H1 (cell line): ENCODE data around the gene THBS4. TPM values are rescaled to one million over a fixed set of nuclear protein-coding genes. Genes with fewer than 3 reads are reported as not detected.

Experiments used
- CTCF ChIA-PET: fragments of 300-600 bp; sonication (Branson Sonifier 250); formaldehyde crosslinking; loops from one replicate; lab custom pipeline; 2021; ENCODE audit not compliant: partially characterized antibody; lab: Charles Lee
- POLR2A ChIA-PET: fragments of 300-600 bp; sonication (Branson Sonifier 250); formaldehyde crosslinking; loops from one replicate; lab custom pipeline; 2021; ENCODE audit warnings: inconsistent platforms; ENCODE audit not compliant: partially characterized antibody; lab: Charles Lee
- DNase-seq, 2 experiments: peaks; one replicate each; pipeline versions ENCODE4 v3.0.0 to v3.0.0-alpha.2; 2010 to 2022; ENCODE audit warnings: low spot score in 2 of 2, low read depth in 1 of 2, mixed read lengths in 1 of 2
- FAIRE-seq: peaks from 2 replicates; lab custom pipeline; 2011; peaks lifted over from hg19 to GRCh38; lab: Jason Lieb, UNC
- H2AFZ ChIP-seq: 2 replicates; pipeline ENCODE4 v1.8.1; 2012; ENCODE audit warnings: low read length, inconsistent platforms
- H2AK5ac ChIP-seq: 2 replicates; pipeline ENCODE4 v1.6.1; 2013; ENCODE audit warnings: low read depth, low read length
- H2BK120ac ChIP-seq: replicated peaks from 2 replicates; pipeline ENCODE3; 2013; ENCODE audit warnings: low read depth, low read length, inconsistent platforms
- H2BK12ac ChIP-seq: 2 replicates; pipeline ENCODE4 v1.6.1; 2013; ENCODE audit warnings: low read depth, low read length
- H2BK15ac ChIP-seq: 2 replicates; pipeline ENCODE4 v1.6.1; 2013; ENCODE audit warnings: low read length
- H2BK20ac ChIP-seq: 2 replicates; pipeline ENCODE4 v1.6.1; 2013; ENCODE audit warnings: low read length
- H2BK5ac ChIP-seq: 2 replicates; pipeline ENCODE4 v1.6.1; 2013; ENCODE audit warnings: low read depth, low read length
- H3K14ac ChIP-seq: 2 replicates; pipeline ENCODE4 v1.6.1; 2013; ENCODE audit warnings: inconsistent platforms; ENCODE audit not compliant: insufficient read length
- H3K18ac ChIP-seq: 2 replicates; pipeline ENCODE4 v1.6.1; 2013; ENCODE audit warnings: low read length; ENCODE audit errors: extremely low read depth
- H3K23ac ChIP-seq: 2 replicates; pipeline ENCODE4 v1.6.1; 2013; ENCODE audit warnings: inconsistent platforms; ENCODE audit not compliant: insufficient read length
- H3K23me2 ChIP-seq: 2 replicates; pipeline ENCODE4 v1.6.1; 2013; ENCODE audit warnings: low read depth, low read length
- H3K27ac ChIP-seq: 2 replicates; pipeline ENCODE4 v1.6.1; 2011; ENCODE audit warnings: low read depth, low read length, inconsistent platforms
- H3K27me3 ChIP-seq, 4 experiments: replicated peaks in 1 of 4; 1 replicate in 1 of 4; 2 replicates in 3 of 4; pipeline versions ENCODE4 v1.6.1 to v1.8.1; 2011 to 2013; ENCODE audit warnings: low read length in 3 of 4, mild to moderate bottlenecking in 3 of 4, inconsistent platforms in 2 of 4, mixed read lengths in 2 of 4, moderate library complexity in 1 of 4; ENCODE audit not compliant: control insufficient read depth in 3 of 4, insufficient read depth in 3 of 4; ENCODE audit errors: extremely low read depth in 1 of 4
- H3K36me3 ChIP-seq, 4 experiments: 2 replicates each; pipeline versions ENCODE4 v1.6.1 to v1.8.1; 2011 to 2013; ENCODE audit warnings: mild to moderate bottlenecking in 4 of 4, low read length in 3 of 4, moderate library complexity in 2 of 4, control low read depth in 1 of 4, inconsistent platforms in 1 of 4; ENCODE audit not compliant: insufficient read depth in 4 of 4, control insufficient read depth in 2 of 4
- H3K4ac ChIP-seq: replicated peaks from 2 replicates; pipeline ENCODE3; 2013; ENCODE audit warnings: low read length, low read depth, mixed read lengths, inconsistent platforms; ENCODE audit not compliant: insufficient read length
- H3K4me1 ChIP-seq, 4 experiments: replicated peaks in 1 of 4; 1 replicate in 1 of 4; 2 replicates in 3 of 4; pipeline versions ENCODE4 v1.6.1 to v1.8.1; 2011 to 2013; ENCODE audit warnings: low read length in 3 of 4, inconsistent platforms in 2 of 4, mixed read lengths in 1 of 4; ENCODE audit not compliant: insufficient read depth in 4 of 4, control insufficient read depth in 3 of 4
- H3K4me2 ChIP-seq, 2 experiments: 2 replicates each; pipeline versions ENCODE4 v1.6.1 to v1.8.1; 2011 to 2013; ENCODE audit warnings: low read depth in 2 of 2, low read length in 2 of 2, control low read depth in 1 of 2, inconsistent platforms in 1 of 2, mild to moderate bottlenecking in 1 of 2; ENCODE audit not compliant: insufficient read depth in 1 of 2
- H3K4me3 ChIP-seq, 4 experiments: fragments of 200-600, 300-600 bp in 1 of 4; sonication (generic), shearing (Covaris generic), sonication (Bioruptor Twin) in 1 of 4; 2 replicates each; pipeline versions ENCODE4 v1.5.1 to v1.8.1; 2011 to 2016; ENCODE audit warnings: low read length in 4 of 4, low read depth in 3 of 4, control low read depth in 2 of 4, inconsistent platforms in 2 of 4, mild to moderate bottlenecking in 2 of 4, mixed read lengths in 1 of 4, moderate library complexity in 1 of 4; ENCODE audit not compliant: insufficient read depth in 2 of 4; ENCODE audit errors: extremely low read depth in 1 of 4
- H3K56ac ChIP-seq: replicated peaks from 2 replicates; pipeline ENCODE3; 2013; ENCODE audit warnings: low read depth, mild to moderate bottlenecking, mixed read lengths, low read length, inconsistent platforms; ENCODE audit not compliant: insufficient read length
- H3K79me1 ChIP-seq: 2 replicates; pipeline ENCODE4 v1.6.1; 2013; ENCODE audit warnings: low read depth, low read length, control low read depth
- H3K79me2 ChIP-seq, 2 experiments: 2 replicates each; pipeline versions ENCODE4 v1.6.1 to v1.8.1; 2012 to 2013; ENCODE audit warnings: low read length in 2 of 2, mild to moderate bottlenecking in 2 of 2, inconsistent platforms in 1 of 2; ENCODE audit not compliant: insufficient read depth in 2 of 2, control insufficient read depth in 1 of 2
- H3K9ac ChIP-seq, 4 experiments: replicated peaks in 1 of 4; 1 replicate in 1 of 4; 2 replicates in 3 of 4; pipeline versions ENCODE4 v1.6.1 to v1.8.1; 2011 to 2013; ENCODE audit warnings: low read depth in 3 of 4, low read length in 3 of 4, control low read depth in 2 of 4, mild to moderate bottlenecking in 2 of 4, moderate library complexity in 2 of 4, inconsistent platforms in 1 of 4; ENCODE audit errors: extremely low read depth in 1 of 4
- H3K9me3 ChIP-seq, 2 experiments: 2 replicates each; pipeline versions ENCODE4 v1.6.1 to v1.8.1; 2012 to 2013; ENCODE audit warnings: mild to moderate bottlenecking in 2 of 2, moderate library complexity in 2 of 2, control low read depth in 1 of 2, inconsistent platforms in 1 of 2, low read depth in 1 of 2, low read length in 1 of 2, mixed read lengths in 1 of 2; ENCODE audit not compliant: insufficient read depth in 2 of 2
- H4K20me1 ChIP-seq, 2 experiments: replicated peaks in 1 of 2; 2 replicates each; pipeline versions ENCODE3 to v1.8.1; 2011 to 2013; ENCODE audit warnings: inconsistent platforms in 2 of 2, low read length in 2 of 2, mild to moderate bottlenecking in 1 of 2; ENCODE audit not compliant: insufficient read depth in 2 of 2, control insufficient read depth in 1 of 2
- H4K5ac ChIP-seq: 2 replicates; pipeline ENCODE4 v1.6.1; 2013; ENCODE audit warnings: low read length, low read depth, mixed read lengths, inconsistent platforms; ENCODE audit not compliant: insufficient read length
- H4K8ac ChIP-seq: 2 replicates; pipeline ENCODE4 v1.8.0; 2013; ENCODE audit warnings: mild to moderate bottlenecking, moderate library complexity, low read length, inconsistent platforms; ENCODE audit not compliant: insufficient read depth; ENCODE audit errors: extremely low read depth
- H4K91ac ChIP-seq: replicated peaks from 2 replicates; pipeline ENCODE3; 2013; ENCODE audit warnings: low read length, mixed read lengths, inconsistent platforms; ENCODE audit not compliant: insufficient read length
- CBX8 ChIP-seq: fragments of 300-800, 300-1000 bp; sonication (generic); IDR thresholded peaks from 2 replicates; pipeline ENCODE4 v1.7.1; 2016; ENCODE audit warnings: low read depth, low read length, borderline replicate concordance
- CEBPB ChIP-seq: IDR thresholded peaks from 2 replicates; pipeline ENCODE4 v1.6.1; 2012; ENCODE audit warnings: low read depth, low read length
- CHD1 ChIP-seq: IDR thresholded peaks from 2 replicates; pipeline ENCODE4 v1.6.1; 2012; ENCODE audit warnings: low read depth, low read length, improper control_type of control experiment
- CTBP2 ChIP-seq: IDR thresholded peaks from 2 replicates; pipeline ENCODE4 v1.7.0; 2011; ENCODE audit warnings: borderline replicate concordance, mild to moderate bottlenecking, moderate library complexity, mixed read lengths, low read length; ENCODE audit not compliant: insufficient read depth, insufficient read length
- E2F6 ChIP-seq: IDR thresholded peaks from 2 replicates; pipeline ENCODE4 v1.6.1; 2012; ENCODE audit warnings: inconsistent platforms
- FOSL1 ChIP-seq: IDR thresholded peaks from 2 replicates; pipeline ENCODE4 v1.6.1; 2011; ENCODE audit warnings: mild to moderate bottlenecking, low read depth, low read length, moderate library complexity; ENCODE audit not compliant: insufficient read depth
- GTF2F1 ChIP-seq: IDR thresholded peaks from 2 replicates; pipeline ENCODE4 v1.6.1; 2012; ENCODE audit warnings: low read depth, low read length, improper control_type of control experiment, borderline replicate concordance
- KDM1A ChIP-seq: fragments of 200-600, 300-600 bp; sonication (generic); IDR thresholded peaks from 2 replicates; pipeline ENCODE4 v1.7.1; 2016; ENCODE audit warnings: mild to moderate bottlenecking, low read length, borderline replicate concordance
- KDM4A ChIP-seq: IDR thresholded peaks from one replicate; pipeline ENCODE4 v1.7.1; 2012; ENCODE audit warnings: low read depth, mild to moderate bottlenecking, moderate library complexity, low read length, inconsistent platforms; ENCODE audit not compliant: severe bottlenecking
- NANOG ChIP-seq: IDR thresholded peaks from 2 replicates; pipeline ENCODE4 v1.6.1; 2011; ENCODE audit warnings: low read length, low read depth, mild to moderate bottlenecking, inconsistent platforms; ENCODE audit not compliant: insufficient read depth, poor library complexity, severe bottlenecking
- SP2 ChIP-seq: IDR thresholded peaks from 2 replicates; pipeline ENCODE4 v1.6.1; 2012; ENCODE audit warnings: mild to moderate bottlenecking, low read length, inconsistent platforms
- SUZ12 ChIP-seq: fragments of 200-600 bp; sonication (generic); IDR thresholded peaks from 2 replicates; pipeline ENCODE4 v1.6.1; 2012; ENCODE audit warnings: mild to moderate bottlenecking, inconsistent platforms, low read length, moderate library complexity, mixed read lengths
- TAF1 ChIP-seq: IDR thresholded peaks from 2 replicates; pipeline ENCODE4 v1.6.1; 2011; ENCODE audit warnings: mild to moderate bottlenecking, low read depth, low read length
- TCF12 ChIP-seq: IDR thresholded peaks from 2 replicates; pipeline ENCODE4 v1.6.1; 2011; ENCODE audit warnings: low read depth, mild to moderate bottlenecking, low read length
- WGBS, 2 experiments: shearing (Covaris generic) in 1 of 2; methylation state at CpG; one replicate each; pipeline versions ENCODE4 v1.1.6 to v1.1.7; 2013 to 2015; ENCODE audit warnings: low lambda C conversion rate in 2 of 2, mixed read lengths in 2 of 2, inconsistent platforms in 1 of 2, low coverage in 1 of 2, missing lambda C conversion rate in 1 of 2; ENCODE audit not compliant: insufficient replicate concordance in 2 of 2, insufficient coverage in 1 of 2, insufficient read length in 1 of 2; ENCODE audit errors: extremely low coverage in 1 of 2, missing lambda C conversion rate in 1 of 2; 5-methylcytosine and 5-hydroxymethylcytosine counted together
- polyA plus RNA-seq, 7 experiments: library from polyadenylated mRNA; depleted of rRNA in 3 of 7; stranded (reverse) in 5 of 7; unstranded in 2 of 7; fragments of >200 nt in 5 of 7; fragments of 200-250 nt in 2 of 7; gene quantifications; 1 replicate in 5 of 7; 2 replicates in 1 of 7; 4 replicates in 1 of 7; pipeline versions ENCODE4 v1.2.1 to v1.2.3, GENCODE V29; 2011 to 2013; ENCODE audit warnings: missing spikeins in 2 of 7, mixed read lengths in 2 of 7
- total RNA-seq: library from RNA; stranded (reverse); fragmentation: NEBNext Ultra II Directional; extraction: Animal tissue kit (Norgen Biotek cat#: 25700); gene quantifications from 2 replicates; pipeline ENCODE4 v1.2.1, GENCODE V29; 2021

Gene THBS4
- total and polyA plus RNA-seq, 2 of the 8 experiments (the other 6 are each of a cell fraction or from before 2014, with no cell fraction given): 12.8 to 25.4 TPM

GRCh38 chr5:80106916-80107315 is 71.8 kb downstream of the THBS4 start:
- Histone ChIP-seq H3K4ac (no peak overlapping the region), H2BK120ac (no peak overlapping the region), H3K27me3 (no peaks in the 10 kb centered on the region), H4K5ac (no peak overlapping the region), H2BK15ac (no peak overlapping the region), H4K91ac (no peak overlapping the region), H3K4me3 (no peak overlapping the region), H3K79me2 (no peaks in the 10 kb centered on the region), H3K79me1 (no peaks in the 10 kb centered on the region), H3K9ac (no peak overlapping the region), H3K14ac (no peak overlapping the region), H3K23ac (no peak overlapping the region), H2AK5ac (no peak overlapping the region), H3K56ac (no peak overlapping the region), H2AFZ (no peak overlapping the region), H3K23me2 (no peaks in the 10 kb centered on the region), H3K4me2 (no peak overlapping the region), H4K8ac (no peak overlapping the region), H4K20me1 (no peaks in the 10 kb centered on the region), H3K4me1 (peaks cover 6 to 19% (median 17%) of the 10 kb centered on the region in 4 experiments), H3K36me3 (no peaks in the 10 kb centered on the region), H2BK20ac (no peak overlapping the region), H3K9me3 (no peaks in the 10 kb centered on the region; a peak in 1 of 4 replicates), H3K27ac (no peak overlapping the region), H3K18ac (no peak overlapping the region), H2BK5ac (no peak overlapping the region), H2BK12ac (no peak overlapping the region)
- FAIRE-seq (no peak), DNase-seq (no peak)
- CTCF ChIA-PET: interaction anchor here (0.7 to 1.8 kb wide), 5 partner anchors 10 to 568 kb away, joined by 3 to 5 read pairs (median 3); no protein-coding TSS in a partner anchor
- POLR2A ChIA-PET: interaction anchor here (0.8 to 1.3 kb wide), 2 partner anchors 10 to 55 kb away, joined by 3 to 5 read pairs; no protein-coding TSS in a partner anchor
- 70% methylated on average over 5 of the region's 5 CpGs; no CpG with 5 or more reads in 1 of the 2 experiments for WGBS, 2 experiments
- TF ChIP-seq KDM1A: no peak
- TF ChIP-seq GTF2F1: no peak
- TF ChIP-seq CHD1: no peak
- no peak for TF ChIP-seq TAF1
- no peak for TF ChIP-seq CTBP2
- no peak for TF ChIP-seq TCF12
- no peak for TF ChIP-seq SP2
- no peak for TF ChIP-seq CBX8
- no peak for TF ChIP-seq SUZ12
- TF ChIP-seq CEBPB: no peak
- TF ChIP-seq E2F6: no peak
- no peak for TF ChIP-seq FOSL1
- TF ChIP-seq NANOG: no peak
- TF ChIP-seq KDM4A: no peak
